Activated CD4-positive, alpha-beta T cell treated with anti-CD3 and anti-CD28 coated beads, Interleukin-2, amount 10 ng/mL, durations not matched to agents 24 days and 14 days (primary cell): Measurements from ENCODE around the gene DYNLRB1. TPM values are rescaled to one million over a fixed set of nuclear protein-coding genes. Genes with fewer than 3 reads are reported as not detected.
"Not testable (repeated sequence)": the region's sequence is repeated elsewhere in the genome, so short reads cannot be mapped to it uniquely, and the experiment has no call there.

Experiments used
- DNase-seq: peaks from one replicate; pipeline ENCODE4 v3.0.0; 2022
- H3K27ac Mint-ChIP-seq: one replicate; pipeline ENCODE4 v1.8.0; 2022; ENCODE audit warnings: mild to moderate bottlenecking, mixed read lengths
- H3K27me3 Mint-ChIP-seq: one replicate; pipeline ENCODE4 v1.8.0; 2022; ENCODE audit warnings: mixed read lengths
- H3K36me3 Mint-ChIP-seq: one replicate; pipeline ENCODE4 v1.8.0; 2022; ENCODE audit warnings: low read depth, mild to moderate bottlenecking, mixed read lengths
- H3K4me1 Mint-ChIP-seq: one replicate; pipeline ENCODE4 v1.8.0; 2021; ENCODE audit warnings: mixed read lengths
- H3K4me3 Mint-ChIP-seq: one replicate; pipeline ENCODE4 v1.8.0; 2022; ENCODE audit warnings: mild to moderate bottlenecking, moderate library complexity, mixed read lengths
- H3K9me3 Mint-ChIP-seq: one replicate; pipeline ENCODE4 v1.8.0; 2021; ENCODE audit warnings: mixed read lengths
- intact Hi-C: fragments of 100-400 bp; cut with micrococcal nuclease; formaldehyde crosslinking; loops from one replicate; pipeline ENCODE4 v1.15.1; 2023
- total RNA-seq: library from RNA; stranded (reverse); gene quantifications from 2 replicates; pipeline ENCODE4 v1.2.3, GENCODE V29; 2022

DYNLRB1 gene
- 96.5 and 98.9 TPM in 2 replicates for total RNA-seq

GRCh38 chr20:34516247-34517113 lies at the start of gene DYNLRB1:
Gene DYNLRB1, plus strand, starts transcription at chr20:34516422. Its CDS starts 37 bp downstream, at chr20:34516459.
- Mint-ChIP-seq H3K27me3 (no peaks in the 10 kb centered on the region), H3K4me3 (peak within 1 kb of the TSS; percentile 92)

GRCh38 chr20:34468951-34469350 lies 47.3 kb upstream of the DYNLRB1 start:
- H3K27ac Mint-ChIP-seq: no peak overlapping the region
- H3K36me3 Mint-ChIP-seq: peaks cover 29% of the 10 kb centered on the region
- H3K4me1 Mint-ChIP-seq: peaks cover 3% of the 10 kb centered on the region
- no peak overlapping the region for H3K4me3 Mint-ChIP-seq
- H3K27me3 Mint-ChIP-seq: no peaks in the 10 kb centered on the region
- intact Hi-C loops: no loop called here
- no peak for DNase-seq
- H3K9me3 Mint-ChIP-seq: no peaks in the 10 kb centered on the region

More at GRCh38 chr20:34516247-34517113, at the start of gene DYNLRB1:
- H3K4me1 Mint-ChIP-seq: peaks cover 24% of the 10 kb centered on the region
- H3K36me3 Mint-ChIP-seq: peaks cover 14% of the 10 kb centered on the region
- peak within 1 kb of the TSS; percentile 98 for H3K27ac Mint-ChIP-seq
- intact Hi-C loops: loop anchor here (1.0 to 5.0 kb wide), 6 partner anchors 42 to 404 kb away; partner anchors contain the start of genes AHCY, EIF2S2, ITCH and MAP1LC3A
- DNase-seq: peak; percentile 99
- H3K9me3 Mint-ChIP-seq: no peaks in the 10 kb centered on the region

GRCh38 chr20:34472246-34472925 lies 43.8 kb upstream of the DYNLRB1 start:
- Mint-ChIP-seq H3K9me3 (no peaks in the 10 kb centered on the region), H3K4me3 (no peak overlapping the region), H3K4me1 (peaks cover 8% of the 10 kb centered on the region), H3K27me3 (no peaks in the 10 kb centered on the region), H3K36me3 (peaks cover 36% of the 10 kb centered on the region), H3K27ac (no peak overlapping the region)
- no peak for DNase-seq
- intact Hi-C loops: loop anchor here (10.0 kb wide), 1 partner anchor 88 kb away; no protein-coding TSS in a partner anchor

- Mint-ChIP-seq H3K27me3 (no peaks in the 10 kb centered on the region), H3K4me1 (peaks cover 8% of the 10 kb centered on the region), H3K4me3 (no peak overlapping the region), H3K9me3 (no peaks in the 10 kb centered on the region), H3K36me3 (peaks cover 43% of the 10 kb centered on the region), H3K27ac (no peak overlapping the region)
- intact Hi-C loops: loop anchor here (1.0 to 10.0 kb wide), 2 partner anchors 89 to 161 kb away; no protein-coding TSS in a partner anchor
- DNase-seq: peak; percentile 76
These were observed 42.8 kb upstream of the DYNLRB1 start for GRCh38 chr20:34473262-34473883.

GRCh38 chr20:34475979-34476736 lies 40.1 kb upstream of the DYNLRB1 start:
- Mint-ChIP-seq H3K27me3 (no peaks in the 10 kb centered on the region), H3K4me1 (peaks cover 12% of the 10 kb centered on the region), H3K36me3 (peaks cover 54% of the 10 kb centered on the region), H3K27ac (no peak overlapping the region), H3K4me3 (no peak overlapping the region), H3K9me3 (peaks cover 3% of the 10 kb centered on the region)
- DNase-seq: peak; percentile 73
- intact Hi-C loops: loop anchor here (10.0 kb wide), 1 partner anchor 91 kb away; no protein-coding TSS in a partner anchor

- intact Hi-C loops: loop anchor here (10.0 kb wide), 1 partner anchor 95 kb away; no protein-coding TSS in a partner anchor
- Mint-ChIP-seq H3K9me3 (peaks cover 10% of the 10 kb centered on the region), H3K27ac (no peak overlapping the region), H3K4me1 (peaks cover 9% of the 10 kb centered on the region), H3K4me3 (no peak overlapping the region), H3K27me3 (no peaks in the 10 kb centered on the region), H3K36me3 (peaks cover 72% of the 10 kb centered on the region)
- no peak for DNase-seq
These were observed 36.6 kb upstream of the DYNLRB1 start for GRCh38 chr20:34479627-34480026.

- H3K4me1 Mint-ChIP-seq, H3K27me3 Mint-ChIP-seq, intact Hi-C loops: not testable (repeated sequence)
These were observed 34.1 kb upstream of the DYNLRB1 start for GRCh38 chr20:34482154-34482553.

GRCh38 chr20:34483585-34484220 lies 32.5 kb upstream of the DYNLRB1 start:
- peaks cover 10% of the 10 kb centered on the region for H3K9me3 Mint-ChIP-seq
- H3K27me3 Mint-ChIP-seq, DNase-seq, H3K27ac Mint-ChIP-seq, H3K4me3 Mint-ChIP-seq, H3K4me1 Mint-ChIP-seq, intact Hi-C loops: not testable (repeated sequence)
- H3K36me3 Mint-ChIP-seq: peaks cover 64% of the 10 kb centered on the region

More at GRCh38 chr20:34482154-34482553, 34.1 kb upstream of the DYNLRB1 start:
- not testable (repeated sequence) for H3K4me3 Mint-ChIP-seq, H3K27ac Mint-ChIP-seq, DNase-seq
- Mint-ChIP-seq H3K36me3 (peaks cover 61% of the 10 kb centered on the region), H3K9me3 (peaks cover 10% of the 10 kb centered on the region)

- Mint-ChIP-seq H3K9me3 (peaks cover 7% of the 10 kb centered on the region), H3K27ac (no peak overlapping the region), H3K4me3 (no peak overlapping the region), H3K36me3 (peaks cover 61% of the 10 kb centered on the region), H3K27me3 (no peaks in the 10 kb centered on the region), H3K4me1 (no peaks in the 10 kb centered on the region)
- DNase-seq: no peak
- intact Hi-C loops: no loop called here
These were observed 31.1 kb upstream of the DYNLRB1 start for GRCh38 chr20:34485068-34485634.

- Mint-ChIP-seq H3K9me3 (no peaks in the 10 kb centered on the region), H3K4me1 (no peaks in the 10 kb centered on the region), H3K36me3 (peaks cover 55% of the 10 kb centered on the region), H3K4me3 (no peak overlapping the region), H3K27ac (no peak overlapping the region), H3K27me3 (no peaks in the 10 kb centered on the region)
- DNase-seq: no peak
- intact Hi-C loops: no loop called here
These were observed 24.8 kb upstream of the DYNLRB1 start for GRCh38 chr20:34491226-34491931.

- H3K27me3 Mint-ChIP-seq: no peaks in the 10 kb centered on the region
- H3K27ac Mint-ChIP-seq: no peak overlapping the region
- H3K4me1 Mint-ChIP-seq: no peaks in the 10 kb centered on the region
- peaks cover 56% of the 10 kb centered on the region for H3K36me3 Mint-ChIP-seq
- DNase-seq: no peak
- no peaks in the 10 kb centered on the region for H3K9me3 Mint-ChIP-seq
- intact Hi-C loops: no loop called here
- no peak overlapping the region for H3K4me3 Mint-ChIP-seq
These were observed 24.2 kb upstream of the DYNLRB1 start for GRCh38 chr20:34491932-34492509.

- intact Hi-C loops: no loop called here
- H3K4me3 Mint-ChIP-seq: no peak overlapping the region
- H3K27ac Mint-ChIP-seq: no peak overlapping the region
- no peaks in the 10 kb centered on the region for H3K9me3 Mint-ChIP-seq
- DNase-seq: no peak
- peaks cover 61% of the 10 kb centered on the region for H3K36me3 Mint-ChIP-seq
- no peaks in the 10 kb centered on the region for H3K4me1 Mint-ChIP-seq
- no peaks in the 10 kb centered on the region for H3K27me3 Mint-ChIP-seq
These were observed 22.6 kb upstream of the DYNLRB1 start for GRCh38 chr20:34493646-34494045.
